Stimulated activated CD8-positive, alpha-beta memory T cell treated with anti-CD3 and anti-CD28 coated beads, Interleukin-7, amount 100 ng/mL, for 4 hours (primary cell): ENCODE data around the gene C14orf132.
"Not testable (repeated sequence)": the region's sequence is repeated elsewhere in the genome, so short reads cannot be mapped to it uniquely, and the experiment has no call there.

Experiments
- DNase-seq, 2 donors: peaks; one replicate each; pipeline ENCODE4 v3.0.0-alpha.2; 2020; ENCODE audit warnings: low read depth in 2 of 2

Gene C14orf132

DNA sequence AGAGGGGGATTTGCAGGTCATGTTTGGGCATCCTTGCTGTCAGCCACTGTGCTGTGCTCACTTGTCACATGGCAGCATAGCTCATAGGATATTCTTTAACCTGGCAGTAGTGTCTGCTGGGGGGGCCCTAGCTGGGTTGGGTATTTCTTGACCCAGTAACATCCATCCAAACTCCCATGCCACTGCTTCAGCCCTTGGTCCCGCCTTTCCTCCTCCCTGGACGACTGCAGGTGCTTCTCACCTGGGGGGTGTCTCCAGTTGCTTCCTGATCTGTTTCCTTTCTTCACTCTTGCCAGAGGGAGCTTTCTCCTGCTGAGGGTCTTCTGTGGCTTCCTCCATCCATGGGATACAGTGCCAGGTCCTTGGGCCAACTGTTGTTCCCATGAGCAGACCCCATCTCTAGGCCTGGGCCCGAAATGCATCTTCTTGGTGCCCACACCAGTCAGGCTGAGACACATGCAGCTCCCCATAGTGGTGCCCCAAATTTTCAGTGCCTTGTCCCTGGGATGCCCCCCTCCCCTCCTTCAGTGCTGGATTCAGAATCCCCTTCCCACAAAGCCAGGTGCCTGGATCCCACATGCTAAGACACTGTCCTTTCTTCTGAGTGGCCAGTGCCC is 20.5 kb downstream of the C14orf132 start:
- DNase-seq, result no peak

GRCh38 chr14:96060186-96060933 is 21.2 kb downstream of the C14orf132 start:
- no peak for DNase-seq

DNA sequence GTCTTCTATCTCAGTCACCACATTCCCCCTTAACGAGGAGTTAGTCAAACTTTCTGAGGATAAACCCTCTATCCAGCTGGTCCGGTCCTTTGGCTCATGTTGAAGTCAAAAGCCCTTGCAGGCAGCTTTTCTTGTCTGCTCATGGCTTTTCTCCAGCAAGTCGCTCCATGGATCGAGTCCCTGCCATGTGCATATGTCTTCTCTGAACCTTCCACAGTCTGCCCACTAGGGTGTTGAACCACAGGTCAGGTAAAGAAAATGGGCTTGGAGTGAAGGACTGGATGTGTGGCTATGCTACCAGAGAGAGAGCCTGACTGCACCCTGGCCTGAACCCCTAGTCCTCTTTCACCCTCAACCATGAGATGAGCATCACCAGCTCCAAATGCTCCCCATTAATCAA is 22.8 kb downstream of the C14orf132 start:
- no peak for DNase-seq

- DNase-seq, result no peak
Measured at GRCh38 chr14:96062506-96062905, 23.3 kb downstream of the C14orf132 start.

DNA sequence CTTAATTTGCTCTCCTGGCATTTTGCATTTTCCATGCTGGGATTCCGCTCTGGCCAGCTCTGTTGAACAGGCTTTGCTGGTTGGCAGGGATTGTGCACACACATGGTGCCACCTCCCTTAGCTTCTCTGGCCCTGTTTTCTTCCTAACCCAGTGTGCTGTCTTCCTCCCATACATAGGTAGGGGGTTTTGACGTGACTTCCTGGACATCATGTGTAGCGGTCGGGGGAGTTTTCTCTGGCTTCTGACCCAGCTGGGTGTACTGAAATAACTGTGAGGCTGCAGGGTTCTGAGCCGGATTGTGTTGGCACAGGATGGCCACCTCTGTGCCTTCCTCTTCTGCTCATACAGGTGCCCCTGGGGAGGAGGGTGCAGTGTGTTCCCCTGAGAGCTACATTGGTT is 25.7 kb downstream of the C14orf132 start:
- no peak for DNase-seq

DNA sequence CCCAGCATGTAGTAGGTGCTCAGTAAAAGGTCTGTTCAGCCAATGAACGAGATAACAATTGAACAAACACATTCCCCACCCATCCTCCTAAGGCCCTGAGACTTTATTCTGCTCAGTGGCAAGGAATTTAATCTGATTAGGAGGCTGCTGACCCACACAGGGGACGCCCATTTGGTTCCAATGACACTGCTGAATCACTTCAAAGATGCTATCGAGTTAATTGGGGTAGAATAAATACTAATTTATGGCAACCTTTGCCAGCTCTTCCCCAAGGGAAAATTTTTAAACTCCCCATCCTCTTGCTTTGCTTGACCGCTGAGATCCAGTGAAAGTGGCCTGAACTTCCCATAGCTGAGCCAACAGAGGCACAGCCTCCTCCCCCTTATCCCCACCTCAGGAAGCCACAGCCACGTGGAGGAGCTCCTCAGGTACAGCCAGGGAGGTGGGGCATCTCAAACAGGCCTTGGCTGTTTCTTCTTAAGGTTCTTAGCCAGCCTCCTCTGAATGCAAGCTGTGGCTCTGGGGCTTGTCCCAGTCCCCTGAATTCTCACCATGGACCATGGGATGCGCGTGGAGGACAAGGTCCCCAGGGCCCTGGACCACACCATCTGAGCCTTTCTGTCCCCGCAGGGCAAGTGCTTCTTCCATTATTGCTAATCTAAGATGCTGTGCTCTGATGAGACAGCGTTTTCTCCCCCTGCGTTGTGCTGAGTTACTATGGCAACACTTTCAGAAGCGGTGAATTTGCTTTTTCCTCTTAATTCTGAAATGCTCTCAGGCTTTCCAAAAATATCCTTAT is 26.7 kb downstream of the C14orf132 start:
- no peak for DNase-seq

- no peak for DNase-seq
Measured at GRCh38 chr14:96066976-96067375, 27.8 kb downstream of the C14orf132 start.

DNA sequence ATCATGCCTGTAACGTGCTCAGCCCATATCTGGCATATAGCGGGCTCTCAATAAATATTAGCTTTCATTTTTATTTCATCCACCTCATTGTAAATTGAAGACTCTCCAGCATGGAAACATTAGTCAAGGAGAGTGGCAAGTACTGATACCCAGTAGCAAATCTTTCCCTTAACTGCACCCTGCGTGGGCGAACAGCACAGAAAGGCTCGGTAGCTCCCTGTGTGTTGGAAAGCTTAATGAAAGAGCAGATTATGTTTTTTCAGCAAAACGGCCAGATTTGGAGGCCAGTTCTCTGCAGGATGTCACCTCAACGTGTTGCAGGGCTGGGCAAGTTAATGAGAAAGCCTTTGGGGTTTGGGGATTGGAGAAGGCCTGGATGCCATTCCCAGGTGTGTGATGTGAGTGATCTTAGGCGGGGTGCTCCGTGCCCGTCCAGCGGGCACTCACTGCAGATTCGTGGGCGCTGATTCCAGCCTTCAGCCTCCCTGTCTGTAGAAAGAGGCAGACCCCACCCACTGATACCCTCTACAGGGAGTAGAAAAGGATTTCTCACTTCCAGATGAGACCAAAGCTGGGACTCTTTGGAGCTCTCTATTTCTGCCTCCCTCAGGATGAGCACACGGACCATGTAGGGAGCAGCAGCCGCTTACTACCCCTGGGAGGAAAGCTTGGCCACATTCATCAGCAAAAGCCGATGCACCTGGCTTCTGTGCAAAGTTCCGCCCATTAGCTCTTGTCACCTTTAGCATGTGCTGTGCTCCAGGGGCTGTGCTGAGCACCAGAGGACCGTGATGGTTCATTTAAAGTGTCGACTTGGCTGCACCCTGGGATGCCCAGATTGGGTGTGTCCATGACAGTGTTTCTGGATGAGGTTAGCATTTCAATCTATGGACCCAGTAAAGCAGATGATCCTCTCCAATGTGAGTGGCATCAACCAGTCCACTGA is 29.1 kb downstream of the C14orf132 start:
- no peak for DNase-seq

DNA sequence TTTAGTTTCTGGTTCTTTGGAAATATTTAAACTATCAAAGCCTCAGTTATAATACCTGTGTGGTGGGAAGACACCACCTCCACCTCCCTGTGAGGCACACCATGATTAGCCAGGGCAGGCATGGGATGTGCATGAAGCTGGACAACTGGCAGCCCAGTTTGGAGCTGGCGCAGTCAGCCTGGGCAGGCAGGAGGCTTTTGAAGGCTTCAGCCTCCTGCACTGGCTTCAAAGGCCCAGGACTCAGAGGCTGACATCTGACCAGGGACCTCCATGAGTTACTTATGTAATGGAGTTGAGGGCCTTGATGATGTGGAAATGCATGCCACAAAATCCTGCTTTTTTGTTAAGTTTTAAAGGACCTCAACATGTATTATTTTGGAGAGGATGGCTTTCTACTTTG is 30.3 kb downstream of the C14orf132 start:
- no peak for DNase-seq

DNA sequence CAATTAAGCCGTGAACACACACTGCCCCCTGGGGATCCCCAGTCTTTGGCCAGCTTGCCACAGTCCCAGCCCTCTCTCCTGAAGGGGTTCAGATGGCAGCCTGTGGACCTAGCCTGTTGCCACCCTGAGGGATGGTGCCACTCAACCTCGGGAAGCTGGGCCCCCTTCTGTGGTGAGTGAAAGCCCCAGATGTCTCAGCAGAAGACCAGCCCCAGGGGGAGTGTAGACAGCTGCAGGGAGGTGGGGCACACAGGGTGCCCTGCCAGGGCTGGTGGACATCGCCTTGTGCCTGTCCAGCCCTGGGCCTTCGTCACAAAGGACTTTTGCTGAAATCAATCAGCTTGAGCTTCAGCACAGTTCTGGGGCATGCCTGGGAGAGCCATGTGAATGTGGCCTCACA is 32.4 kb downstream of the C14orf132 start:
- no peak for DNase-seq

- DNase-seq, result no peak
Measured at GRCh38 chr14:96072076-96072475, 32.9 kb downstream of the C14orf132 start.

DNA sequence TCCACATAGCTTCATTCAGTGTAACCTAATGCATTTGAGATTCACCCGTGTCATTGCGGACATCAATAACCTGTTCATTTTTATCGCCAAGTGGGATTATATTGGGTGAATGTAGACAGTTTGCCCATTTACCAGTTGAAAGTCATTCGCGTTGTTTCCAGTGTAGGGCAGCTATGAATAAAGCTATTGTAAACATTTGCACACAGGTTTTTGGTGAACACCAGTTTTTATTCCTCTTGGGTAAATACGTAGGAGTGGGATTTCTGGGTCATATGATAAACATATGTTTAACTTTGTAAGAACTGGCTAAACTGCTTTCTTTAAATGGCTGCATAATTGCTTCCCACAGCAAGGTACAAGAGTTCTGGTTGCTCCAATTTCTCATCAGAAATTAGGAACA is 33.6 kb downstream of the C14orf132 start:
- no peak for DNase-seq

DNA sequence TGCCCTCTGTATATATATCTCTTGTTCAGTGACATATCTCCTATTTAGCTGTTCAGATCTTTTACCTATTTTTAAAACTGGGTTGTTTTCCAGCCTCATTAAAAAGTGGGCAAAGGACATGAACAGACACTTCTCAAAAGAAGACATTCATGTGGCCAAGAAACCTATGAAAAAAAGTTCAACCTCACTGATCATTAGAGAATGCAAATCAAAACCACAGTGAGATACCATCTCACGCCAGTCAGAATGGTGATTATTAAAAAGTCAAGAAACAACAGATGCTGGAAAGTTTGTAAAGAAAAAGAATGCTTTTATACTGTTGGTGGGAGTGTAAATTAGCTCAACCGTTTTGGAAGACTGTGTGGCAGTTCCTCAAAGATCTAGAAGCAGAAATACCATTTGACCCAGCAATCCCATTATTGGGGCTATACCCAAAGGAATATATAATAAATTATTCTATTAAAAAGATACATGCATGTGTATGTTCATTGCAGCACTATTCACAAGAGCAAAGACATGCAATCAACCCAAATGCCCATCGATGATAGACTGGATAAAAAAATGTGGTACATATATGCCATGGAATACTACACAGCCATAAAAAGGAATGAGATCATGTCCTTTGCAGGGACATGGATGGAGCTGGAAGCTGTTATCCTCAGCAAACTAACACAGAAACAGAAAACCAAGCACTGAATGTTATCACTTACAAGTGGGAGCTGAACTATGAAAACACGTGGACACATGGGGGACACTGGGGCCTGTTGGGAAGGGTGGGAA is 34.3 kb downstream of the C14orf132 start:
- DNase-seq, result not testable (repeated sequence)

DNA sequence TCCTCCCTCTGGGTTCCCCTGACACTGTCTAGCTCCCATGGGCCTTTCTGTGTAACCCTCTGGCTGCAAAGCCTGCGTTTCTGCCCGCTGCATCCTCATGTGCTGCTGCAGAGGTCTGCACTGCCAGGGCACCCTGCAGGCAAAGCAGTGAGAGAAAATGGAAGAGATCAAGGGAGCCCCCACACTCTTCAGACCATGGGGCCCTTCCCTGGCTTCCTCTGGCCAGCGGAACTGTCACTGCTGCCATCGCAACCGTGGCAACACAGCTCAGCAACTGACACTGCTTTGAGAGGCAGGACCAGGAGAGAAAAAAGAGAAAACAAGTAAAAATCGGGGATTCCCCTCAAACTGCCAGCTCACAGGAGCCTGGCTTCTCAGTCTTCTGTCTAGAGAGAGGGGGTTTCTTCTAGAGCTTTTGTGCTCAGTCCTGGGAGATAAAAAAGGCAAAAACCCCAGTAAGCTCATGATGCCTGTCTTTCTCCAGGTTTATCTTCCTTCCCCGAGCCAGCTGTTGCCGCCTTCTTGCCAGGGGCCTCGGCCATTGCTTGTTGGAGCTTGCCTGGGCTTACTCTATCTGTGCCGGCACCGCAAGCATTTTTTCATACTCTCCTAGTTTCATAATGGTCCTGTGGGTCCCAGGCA is 38.9 kb downstream of the C14orf132 start:
- no peak for DNase-seq

- no peak for DNase-seq
Measured at GRCh38 chr14:96078625-96079016, 39.5 kb downstream of the C14orf132 start.

GRCh38 chr14:96079066-96079465 is 39.9 kb downstream of the C14orf132 start:
- DNase-seq, result no peak

- DNase-seq, result no peak
Measured at GRCh38 chr14:96080571-96080970, 41.4 kb downstream of the C14orf132 start.

DNA sequence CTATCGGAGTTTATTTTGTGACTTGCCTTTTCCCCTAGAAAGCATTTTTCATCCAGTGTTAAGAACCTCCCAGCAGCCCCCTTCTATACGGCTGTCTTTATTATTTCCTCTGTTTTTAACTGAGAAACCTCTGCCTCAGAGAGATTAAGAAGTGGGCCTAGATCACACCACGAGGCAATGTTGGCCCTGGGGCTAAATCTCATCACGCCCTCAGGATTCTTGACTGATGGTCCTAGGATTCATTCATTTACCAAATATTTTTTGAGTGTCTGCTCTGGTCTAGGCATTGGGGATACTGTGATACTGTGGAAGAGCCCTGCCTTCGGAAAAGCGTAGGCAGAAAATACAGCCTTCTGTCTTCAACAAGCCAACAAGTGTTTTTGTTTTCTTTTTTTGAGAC is 42.1 kb downstream of the C14orf132 start:
- DNase-seq, result no peak

DNA sequence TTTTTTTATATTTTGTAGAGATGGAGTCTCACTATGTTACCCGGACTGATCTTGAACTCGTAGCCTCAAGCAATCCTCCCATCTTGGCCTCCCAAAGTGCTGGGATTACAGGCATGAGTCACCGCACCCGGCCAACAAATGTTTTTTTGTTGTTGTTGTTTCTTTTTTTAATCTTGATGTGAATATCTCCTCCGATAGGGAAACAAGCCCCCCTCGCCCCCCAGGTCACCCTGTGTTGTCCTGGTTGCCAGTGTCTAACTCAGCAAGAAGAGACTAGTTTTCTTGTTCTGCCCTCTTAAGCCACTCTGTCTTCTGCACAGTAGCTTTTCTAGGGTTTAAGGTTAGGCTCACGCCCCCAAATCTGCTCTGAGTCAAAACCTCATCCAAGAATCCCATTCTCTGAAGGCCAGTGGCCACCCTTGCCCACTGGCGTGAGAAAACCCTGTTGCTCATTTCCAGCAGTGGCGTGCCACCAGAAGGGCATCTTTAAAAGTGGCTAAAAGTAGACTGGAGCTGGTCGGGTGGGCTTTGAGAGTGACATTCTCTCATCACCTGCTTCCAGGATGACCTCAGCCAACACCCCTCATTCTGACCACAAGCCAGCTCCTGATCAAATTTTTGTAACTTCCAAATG is 42.7 kb downstream of the C14orf132 start:
- DNase-seq, result no peak
